HCT116 (cell line): ENCODE measurements around the gene DNMT1. TPM values are rescaled to one million over a fixed set of nuclear protein-coding genes. Genes with fewer than 3 reads are reported as not detected.
"Not testable (repeated sequence)": the region's sequence is repeated elsewhere in the genome, so short reads cannot be mapped to it uniquely, and the experiment has no call there.

Experiments used
- ATAC-seq: fragments of 200-7000 bp; cut with Tn5 transposase; 2 replicates; pipeline ENCODE4 v1.9.1; 2020; ENCODE audit warnings: mild to moderate bottlenecking, moderate library complexity
- BruUV-seq: library from RNA; stranded (reverse); fragments of 400-500 nt; replicated peaks from 2 replicates; lab custom pipeline; 2021; lab: Mats Ljungman, UMichigan
- CTCF ChIA-PET: fragments of 300-600 bp; sonication (Branson Sonifier 250); formaldehyde crosslinking; loops from one replicate; lab custom pipeline; 2021; ENCODE audit warnings: antibody characterized with exemption; lab: Charles Lee
- POLR2A ChIA-PET: fragments of 300-600, 350-600 bp; sonication (Branson Sonifier 250); formaldehyde crosslinking; loops from one replicate; lab custom pipeline; 2021; ENCODE audit warnings: antibody characterized with exemption; lab: Charles Lee
- RAD21 ChIA-PET, 2 experiments: fragments of 300-600 bp; sonication (Branson Sonifier 250); formaldehyde crosslinking; loops; one replicate each; lab custom pipeline; 2023; ENCODE audit warnings: low total read pairs in 2 of 2; ENCODE audit not compliant: uncharacterized antibody in 2 of 2, unreplicated experiment in 2 of 2, low non-redundant PET in 1 of 2; lab: Charles Lee
- DNase-seq: peaks from one replicate; pipeline ENCODE4 v3.0.0-alpha.2; 2010; ENCODE audit warnings: low read depth, low spot score
- H2AFZ ChIP-seq: fragments of 200-600 bp; shearing (Covaris generic), sonication (generic); 2 replicates; pipeline ENCODE4 v1.6.1; 2017; ENCODE audit warnings: low read depth, mixed run types, mixed read lengths, antibody characterized with exemption, low read length; ENCODE audit not compliant: poor library complexity, severe bottlenecking
- H3K27ac ChIP-seq: 2 replicates; pipeline ENCODE4 v1.5.1; 2012; ENCODE audit warnings: low read depth, low read length
- H3K27me3 ChIP-seq: fragments of 200-600 bp; sonication (generic); 2 replicates; pipeline ENCODE4 v1.6.1; 2016; ENCODE audit warnings: mixed run types, low read length, mixed read lengths; ENCODE audit not compliant: insufficient read depth
- H3K36me3 ChIP-seq, 2 experiments: fragments of 200-500 bp in 1 of 2; fragments of 200-600 bp in 1 of 2; sonication (Bioruptor generic) in 1 of 2; sonication (generic) in 1 of 2; 2 replicates each; pipeline versions ENCODE4 v1.5.1 to v1.6.1; 2014 to 2016; ENCODE audit warnings: low read length in 2 of 2, inconsistent platforms in 1 of 2, mixed read lengths in 1 of 2, mixed run types in 1 of 2; ENCODE audit not compliant: insufficient read depth in 2 of 2, control insufficient read depth in 1 of 2
- H3K4me1 ChIP-seq, 2 experiments: fragments of 200-600 bp in 1 of 2; sonication (generic) in 1 of 2; 2 replicates each; pipeline versions ENCODE4 v1.5.1 to v1.6.1; 2012 to 2017; ENCODE audit warnings: low read length in 2 of 2, inconsistent platforms in 1 of 2, mild to moderate bottlenecking in 1 of 2, mixed read lengths in 1 of 2, mixed run types in 1 of 2, moderate library complexity in 1 of 2; ENCODE audit not compliant: insufficient read depth in 2 of 2, control insufficient read depth in 1 of 2
- H3K4me2 ChIP-seq: fragments of 200-600 bp; sonication (generic); 2 replicates; pipeline ENCODE4 v1.6.1; 2017; ENCODE audit warnings: mixed run types, low read length, mixed read lengths
- H3K4me3 ChIP-seq, 2 experiments: fragments of 200-600 bp in 1 of 2; sonication (generic) in 1 of 2; replicated peaks in 1 of 2; 2 replicates each; pipeline ENCODE4 v1.5.1; 2011 to 2016; ENCODE audit warnings: low read length in 2 of 2, control low read depth in 1 of 2, low read depth in 1 of 2, mild to moderate bottlenecking in 1 of 2, mixed read lengths in 1 of 2, mixed run types in 1 of 2
- H3K79me2 ChIP-seq: fragments of 200-600 bp; sonication (generic); 2 replicates; pipeline ENCODE4 v1.6.1; 2017; ENCODE audit warnings: mild to moderate bottlenecking, mixed run types, low read length, moderate library complexity, mixed read lengths; ENCODE audit not compliant: insufficient read depth
- H3K9ac ChIP-seq: fragments of 200-600 bp; sonication (generic); 2 replicates; pipeline ENCODE4 v1.6.1; 2016; ENCODE audit warnings: low read length, mixed read lengths
- H3K9me2 ChIP-seq: fragments of 200-600 bp; sonication (generic), shearing (Covaris generic); 2 replicates; pipeline ENCODE4 v1.6.1; 2017; ENCODE audit warnings: mixed run types, mild to moderate bottlenecking, moderate library complexity; ENCODE audit not compliant: insufficient read depth
- H3K9me3 ChIP-seq, 2 experiments: fragments of 200-500 bp in 1 of 2; fragments of 200-600 bp in 1 of 2; sonication (Bioruptor generic) in 1 of 2; sonication (generic) in 1 of 2; 2 replicates each; pipeline ENCODE4 v1.6.1; 2014 to 2017; ENCODE audit warnings: low read length in 2 of 2, mixed read lengths in 2 of 2, inconsistent platforms in 1 of 2, low read depth in 1 of 2, mild to moderate bottlenecking in 1 of 2, mixed run types in 1 of 2, moderate library complexity in 1 of 2; ENCODE audit not compliant: control insufficient read depth in 1 of 2, insufficient read depth in 1 of 2
- H4K20me1 ChIP-seq: fragments of 200-600 bp; sonication (generic), shearing (Covaris generic); 2 replicates; pipeline ENCODE4 v1.6.1; 2017; ENCODE audit warnings: mixed run types, mild to moderate bottlenecking, moderate library complexity; ENCODE audit not compliant: insufficient read depth
- intact Hi-C: fragments of 100-400 bp; cut with micrococcal nuclease; formaldehyde crosslinking; loops from 2 replicates; pipeline ENCODE4 v1.10.0; 2022
- total RNA-seq: library from RNA; stranded (reverse); gene quantifications from one replicate; pipeline ENCODE4 v1.2.1, GENCODE V29; 2021; ENCODE audit not compliant: unreplicated experiment

Gene DNMT1
- total RNA-seq, 1 experiment from 2014 or later, result 235 TPM

- H3K36me3 ChIP-seq, intact Hi-C loops, H3K27me3 ChIP-seq, H3K9me3 ChIP-seq, H3K27ac ChIP-seq, H3K79me2 ChIP-seq, H3K9me2 ChIP-seq, POLR2A ChIA-PET, ATAC-seq, H3K4me3 ChIP-seq, H4K20me1 ChIP-seq, H3K4me2 ChIP-seq, CTCF ChIA-PET, RAD21 ChIA-PET, H3K9ac ChIP-seq, H2AFZ ChIP-seq, BruUV-seq, DNase-seq: not testable (repeated sequence)
- H3K4me1 ChIP-seq, result peaks cover 18 to 20% of the 10 kb centered on the region in 2 experiments
Observed at GRCh38 chr19:10200101-10200500, 5.3 kb upstream of the DNMT1 start.

GRCh38 chr19:10198889-10199644 lies 4.3 kb upstream of the DNMT1 start:
- RAD21 ChIA-PET, H3K79me2 ChIP-seq, BruUV-seq, H4K20me1 ChIP-seq, intact Hi-C loops, H3K36me3 ChIP-seq, POLR2A ChIA-PET, H3K9me3 ChIP-seq, H3K4me2 ChIP-seq, H3K27me3 ChIP-seq, H3K4me3 ChIP-seq, H3K9me2 ChIP-seq, H2AFZ ChIP-seq, H3K9ac ChIP-seq, H3K27ac ChIP-seq, DNase-seq, ATAC-seq: not testable (repeated sequence)
- H3K4me1 ChIP-seq, result peaks cover 8 to 12% of the 10 kb centered on the region in 2 experiments; a peak in 3 of 4 replicates
- CTCF ChIA-PET, result interaction anchor here (1.1 kb wide), 1 partner anchor 199 kb away, joined by 4 read pairs; no protein-coding TSS in a partner anchor
